ENCODE data around the gene DNER. TPM values are rescaled to one million over a fixed set of nuclear protein-coding genes. Genes with fewer than 3 reads are reported as not detected.

The DNER gene
- total and polyA plus RNA-seq, 12 donors: 49.2 to 309 (median 155) TPM

DNA sequence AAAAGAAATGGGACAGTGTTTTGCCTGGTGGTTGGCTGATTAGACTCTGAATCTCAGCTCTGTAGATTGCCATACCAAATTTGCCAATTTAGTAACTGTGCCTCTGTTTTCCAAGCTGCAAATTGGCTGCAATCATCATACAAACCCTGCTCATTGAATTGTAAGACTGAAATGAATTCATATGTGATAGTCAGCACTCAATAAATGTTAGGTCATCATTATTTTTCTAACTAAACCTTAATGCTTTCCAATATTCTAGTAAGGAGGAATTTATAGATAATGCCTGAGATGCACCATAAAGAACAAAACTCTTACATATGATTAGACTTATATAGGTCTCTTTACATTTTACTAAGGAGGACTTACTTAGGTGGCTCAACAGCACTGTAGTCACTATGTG is 85.3 kb downstream of the DNER start:
- Histone ChIP-seq H3K4me1 (replicated peaks in 1 of 2) (no peaks in the 10 kb centered on the region), H3K27me3 (no peaks in the 10 kb centered on the region), H3K27ac (no peak overlapping the region), H3K36me3 (replicated peaks in 1 of 2) (no peaks in the 10 kb centered on the region), H3K4me3 (no peak overlapping the region), H3K9me3 (replicated peaks in 1 of 3) (no peaks in the 10 kb centered on the region)
- DNase-seq: no peak
- intact Hi-C loops (cut with DNase I): no loop called here
- no peak for TF ChIP-seq POLR2A (IDR thresholded peaks at IDR 0.05)
- TF ChIP-seq, protein P1, sequence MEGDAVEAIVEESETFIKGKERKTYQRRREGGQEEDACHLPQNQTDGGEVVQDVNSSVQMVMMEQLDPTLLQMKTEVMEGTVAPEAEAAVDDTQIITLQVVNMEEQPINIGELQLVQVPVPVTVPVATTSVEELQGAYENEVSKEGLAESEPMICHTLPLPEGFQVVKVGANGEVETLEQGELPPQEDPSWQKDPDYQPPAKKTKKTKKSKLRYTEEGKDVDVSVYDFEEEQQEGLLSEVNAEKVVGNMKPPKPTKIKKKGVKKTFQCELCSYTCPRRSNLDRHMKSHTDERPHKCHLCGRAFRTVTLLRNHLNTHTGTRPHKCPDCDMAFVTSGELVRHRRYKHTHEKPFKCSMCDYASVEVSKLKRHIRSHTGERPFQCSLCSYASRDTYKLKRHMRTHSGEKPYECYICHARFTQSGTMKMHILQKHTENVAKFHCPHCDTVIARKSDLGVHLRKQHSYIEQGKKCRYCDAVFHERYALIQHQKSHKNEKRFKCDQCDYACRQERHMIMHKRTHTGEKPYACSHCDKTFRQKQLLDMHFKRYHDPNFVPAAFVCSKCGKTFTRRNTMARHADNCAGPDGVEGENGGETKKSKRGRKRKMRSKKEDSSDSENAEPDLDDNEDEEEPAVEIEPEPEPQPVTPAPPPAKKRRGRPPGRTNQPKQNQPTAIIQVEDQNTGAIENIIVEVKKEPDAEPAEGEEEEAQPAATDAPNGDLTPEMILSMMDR (IDR thresholded peaks at IDR 0.05): no peak

DNA sequence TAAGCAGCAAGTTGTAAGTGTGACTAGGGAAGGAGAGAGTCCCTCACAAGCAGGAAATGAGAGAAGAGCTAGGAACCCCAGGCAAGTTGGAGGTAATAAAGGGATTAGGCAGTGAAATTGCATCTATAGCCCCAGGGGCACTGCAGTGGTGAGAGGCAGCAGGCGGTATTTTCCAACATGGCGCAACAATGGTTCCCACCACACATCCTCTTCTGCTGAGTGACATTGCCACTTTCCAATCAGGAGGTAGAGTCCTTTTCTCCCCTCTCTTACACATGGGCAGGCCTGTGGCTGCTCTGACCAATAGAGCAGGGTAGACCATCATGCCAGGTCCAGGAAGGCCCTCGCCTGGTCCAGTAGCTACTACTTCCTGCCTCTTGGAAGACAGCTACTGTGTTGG is 86.6 kb downstream of the DNER start:
- H3K36me3 ChIP-seq (replicated peaks in 1 of 2): no peaks in the 10 kb centered on the region
- DNase-seq: no peak
- H3K4me1 ChIP-seq (replicated peaks in 1 of 2): no peaks in the 10 kb centered on the region
- 63 to 77% (median 69%) methylated on average over 3 of the region's 3 CpGs for WGBS, 4 donors
- no peak overlapping the region for H3K27ac ChIP-seq
- no peak overlapping the region for H3K4me3 ChIP-seq
- H3K27me3 ChIP-seq: no peaks in the 10 kb centered on the region
- TF ChIP-seq POLR2A (IDR thresholded peaks at IDR 0.05): no peak
- TF ChIP-seq, protein P1 (IDR thresholded peaks at IDR 0.05): no peak
- H3K9me3 ChIP-seq (replicated peaks in 1 of 3): no peaks in the 10 kb centered on the region
- intact Hi-C loops (cut with DNase I): no loop called here

DNA sequence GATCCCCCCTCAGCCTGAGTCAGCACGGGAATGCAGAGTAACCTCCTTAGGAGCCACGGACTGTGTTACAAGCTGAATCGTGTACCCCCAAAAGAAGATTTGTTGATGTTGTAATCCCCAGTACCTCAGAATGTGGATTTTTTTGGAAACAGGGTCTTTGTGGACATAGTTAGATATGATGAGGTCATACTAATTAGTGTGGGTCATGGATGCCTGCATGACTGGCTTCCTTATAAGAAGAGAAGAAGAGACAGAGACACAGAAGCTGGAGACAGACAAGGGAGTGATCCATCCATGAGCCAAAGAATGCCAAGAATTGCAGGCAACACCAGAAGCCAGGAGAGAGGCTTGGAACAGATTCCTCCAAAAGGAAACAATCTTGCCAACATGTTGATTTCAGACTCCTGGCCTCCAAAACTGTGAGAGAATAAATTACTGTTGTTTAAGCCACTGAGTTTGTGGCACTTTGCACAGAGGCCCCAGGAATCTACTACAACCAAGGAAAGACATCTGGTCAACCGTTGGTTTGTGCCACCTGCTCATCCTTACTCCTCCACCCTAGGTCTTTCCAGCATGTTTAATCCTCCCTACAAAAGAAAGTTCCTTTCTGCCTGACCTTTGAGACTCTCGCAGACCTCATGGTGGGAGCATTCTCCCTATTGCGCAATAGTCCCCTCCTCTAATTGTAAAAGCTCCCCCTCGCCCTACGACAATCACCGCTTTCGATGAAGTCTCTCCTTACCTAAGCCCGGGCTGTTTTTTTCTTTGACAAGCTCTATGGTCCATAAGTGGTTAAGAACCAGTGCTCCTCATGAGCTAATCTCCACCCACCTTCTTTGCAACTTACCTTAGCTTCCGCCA is 91.6 kb downstream of the DNER start:
- DNase-seq: no peak
- Histone ChIP-seq H3K27ac (no peak overlapping the region), H3K36me3 (replicated peaks in 1 of 2) (no peaks in the 10 kb centered on the region), H3K27me3 (no peaks in the 10 kb centered on the region), H3K9me3 (replicated peaks in 1 of 3) (no peaks in the 10 kb centered on the region), H3K4me3 (no peak overlapping the region), H3K4me1 (replicated peaks in 1 of 2) (no peaks in the 10 kb centered on the region)
- 95 to 96% (median 95%) methylated on average over 12 of the region's 12 CpGs for WGBS, 4 donors
- TF ChIP-seq, protein P1 (IDR thresholded peaks at IDR 0.05): no peak
- no peak for TF ChIP-seq POLR2A (IDR thresholded peaks at IDR 0.05)
- intact Hi-C loops (cut with DNase I): no loop called here

DNA sequence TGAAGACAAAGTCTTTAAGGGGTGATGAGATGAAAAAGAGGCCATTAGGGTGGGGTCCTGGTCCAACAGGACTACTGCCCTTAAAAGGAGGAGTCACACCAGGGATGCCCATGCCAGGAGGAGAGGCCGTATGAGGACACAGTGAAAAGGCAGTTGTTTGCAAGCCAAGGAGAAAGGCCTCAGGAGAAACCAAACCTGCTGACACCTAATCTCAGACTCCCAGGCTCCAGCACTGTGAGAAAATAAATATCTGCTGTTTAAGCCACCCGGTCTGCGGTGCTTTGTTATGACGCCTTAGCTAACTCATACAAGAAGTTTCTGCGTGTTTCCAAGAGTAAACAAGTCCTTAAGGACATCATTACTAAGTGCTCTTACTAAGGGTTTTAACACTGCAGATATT is 93.6 kb downstream of the DNER start:
- no peak for DNase-seq
- Histone ChIP-seq H3K9me3 (replicated peaks in 1 of 3) (no peaks in the 10 kb centered on the region), H3K36me3 (replicated peaks in 1 of 2) (no peaks in the 10 kb centered on the region), H3K4me3 (no peak overlapping the region), H3K27ac (no peak overlapping the region), H3K27me3 (no peaks in the 10 kb centered on the region), H3K4me1 (replicated peaks in 1 of 2) (no peaks in the 10 kb centered on the region)
- TF ChIP-seq, protein P1 (IDR thresholded peaks at IDR 0.05): no peak
- TF ChIP-seq POLR2A (IDR thresholded peaks at IDR 0.05): no peak
- 85 to 94% (median 89%) methylated on average over 5 of the region's 5 CpGs for WGBS, 4 donors
- intact Hi-C loops (cut with DNase I): no loop called here
